Skeletal muscle tissue (tissue), 4 donors: ENCODE data around the gene CYP26A1. TPM values are rescaled to one million over a fixed set of nuclear protein-coding genes. Genes with fewer than 3 reads are reported as not detected.
A peak's percentile ranks its signal among the peaks of the same experiment; 100 is the strongest.

Source experiments
- H3K27ac ChIP-seq: one replicate; pipeline ENCODE4 v1.7.0; 2013; ENCODE audit warnings: mild to moderate bottlenecking, low read depth, low read length, inconsistent platforms
- H3K27me3 ChIP-seq, 3 donors: one replicate each; pipeline ENCODE4 v1.7.0; 2013; ENCODE audit warnings: low read length in 3 of 3; ENCODE audit not compliant: control insufficient read depth in 3 of 3, insufficient read depth in 3 of 3
- H3K36me3 ChIP-seq, 3 donors: one replicate each; pipeline ENCODE4 v1.7.0; 2013; ENCODE audit warnings: low read length in 3 of 3; ENCODE audit not compliant: control insufficient read depth in 3 of 3, insufficient read depth in 3 of 3
- H3K4me1 ChIP-seq, 3 donors: one replicate each; pipeline ENCODE4 v1.7.0; 2013; ENCODE audit warnings: low read length in 3 of 3, mild to moderate bottlenecking in 3 of 3; ENCODE audit not compliant: control insufficient read depth in 3 of 3, insufficient read depth in 3 of 3
- H3K4me3 ChIP-seq, 3 donors: one replicate each; pipeline ENCODE4 v1.7.0; 2013; ENCODE audit warnings: low read length in 3 of 3
- H3K9ac ChIP-seq, 3 donors: one replicate each; pipeline ENCODE4 v1.7.0; 2013; ENCODE audit warnings: low read length in 3 of 3, mild to moderate bottlenecking in 3 of 3, moderate library complexity in 2 of 3, low read depth in 1 of 3
- H3K9me3 ChIP-seq, 3 donors: one replicate each; pipeline ENCODE4 v1.7.0; 2013; ENCODE audit warnings: low read length in 3 of 3; ENCODE audit not compliant: control insufficient read depth in 3 of 3
- total RNA-seq: library from RNA; depleted of rRNA; stranded (reverse); fragments of >200 nt; gene quantifications from one replicate; pipeline ENCODE4 v1.2.3, GENCODE V29; 2014
- donor health status: Osteomylitis.

Gene CYP26A1
- total RNA-seq, 1 donor from 2014 or later = 0.52 TPM

GRCh38 chr10:93071674-93072224 is 1.9 kb upstream of the CYP26A1 start:
- peaks cover 84 to 93% (median 88%) of the 10 kb centered on the region in 3 donors for H3K27me3 ChIP-seq
- no peaks in the 10 kb centered on the region for H3K36me3 ChIP-seq
- H3K4me3 ChIP-seq = peak overlapping the region; percentile 57 to 62 (median 58)
- no peaks in the 10 kb centered on the region for H3K9me3 ChIP-seq
- H3K4me1 ChIP-seq = peaks cover 28 to 43% (median 33%) of the 10 kb centered on the region in 3 donors
- no peak overlapping the region for H3K27ac ChIP-seq
- H3K9ac ChIP-seq = peak overlapping the region in 2 of 3 donors; percentile 48 to 54

GRCh38 chr10:93072225-93072712 is 1.4 kb upstream of the CYP26A1 start:
- Histone ChIP-seq H3K9me3 (no peaks in the 10 kb centered on the region), H3K4me1 (peaks cover 28 to 43% (median 33%) of the 10 kb centered on the region in 3 donors), H3K36me3 (no peaks in the 10 kb centered on the region), H3K27me3 (peaks cover 79 to 92% (median 86%) of the 10 kb centered on the region in 3 donors), H3K4me3 (peak overlapping the region; percentile 57 to 62 (median 58)), H3K9ac (peak overlapping the region in 2 of 3 donors; percentile 48 to 54), H3K27ac (no peak overlapping the region)

- H3K9ac ChIP-seq = peak overlapping the region in 1 of 3 donors; percentile 54
- H3K27me3 ChIP-seq = peaks cover 74 to 89% (median 83%) of the 10 kb centered on the region in 3 donors
- no peaks in the 10 kb centered on the region for H3K36me3 ChIP-seq
- no peak overlapping the region for H3K27ac ChIP-seq
- H3K9me3 ChIP-seq = no peaks in the 10 kb centered on the region
- H3K4me3 ChIP-seq = peak overlapping the region; percentile 57 to 62 (median 58)
- H3K4me1 ChIP-seq = peaks cover 28 to 43% (median 33%) of the 10 kb centered on the region in 3 donors
Measured at GRCh38 chr10:93072713-93073538, 767 bp upstream of the CYP26A1 start.

GRCh38 chr10:93074147-93074596 is 479 bp downstream of the CYP26A1 start:
- Histone ChIP-seq H3K4me3 (peak overlapping the region; percentile 30 to 49 (median 31)), H3K27me3 (peaks cover 62 to 80% (median 75%) of the 10 kb centered on the region in 3 donors), H3K4me1 (peaks cover 27 to 33% (median 28%) of the 10 kb centered on the region in 3 donors), H3K9me3 (no peaks in the 10 kb centered on the region), H3K9ac (no peak overlapping the region), H3K36me3 (no peaks in the 10 kb centered on the region), H3K27ac (no peak overlapping the region)

- Histone ChIP-seq H3K36me3 (no peaks in the 10 kb centered on the region), H3K9ac (no peak overlapping the region), H3K4me1 (peaks cover 27 to 33% (median 28%) of the 10 kb centered on the region in 3 donors), H3K27me3 (peaks cover 59 to 80% (median 79%) of the 10 kb centered on the region in 3 donors), H3K9me3 (no peaks in the 10 kb centered on the region), H3K27ac (no peak overlapping the region), H3K4me3 (peak overlapping the region in 2 of 3 donors; percentile 31 to 35)
Measured at GRCh38 chr10:93074597-93075368, 1.1 kb downstream of the CYP26A1 start.

- Histone ChIP-seq H3K4me1 (peaks cover 27 to 33% (median 28%) of the 10 kb centered on the region in 3 donors), H3K27me3 (peaks cover 57 to 79% (median 73%) of the 10 kb centered on the region in 3 donors), H3K36me3 (no peaks in the 10 kb centered on the region), H3K4me3 (no peak overlapping the region), H3K9ac (no peak overlapping the region), H3K9me3 (no peaks in the 10 kb centered on the region), H3K27ac (no peak overlapping the region)
Measured at GRCh38 chr10:93075369-93076221, 1.9 kb downstream of the CYP26A1 start.

GRCh38 chr10:93076871-93077270 is 3.2 kb downstream of the CYP26A1 start:
- H3K4me3 ChIP-seq = no peak overlapping the region
- H3K36me3 ChIP-seq = no peaks in the 10 kb centered on the region
- H3K4me1 ChIP-seq = peaks cover 24 to 31% (median 25%) of the 10 kb centered on the region in 3 donors
- H3K27me3 ChIP-seq = peaks cover 61 to 82% (median 69%) of the 10 kb centered on the region in 3 donors
- no peaks in the 10 kb centered on the region for H3K9me3 ChIP-seq
- no peak overlapping the region for H3K27ac ChIP-seq
- H3K9ac ChIP-seq = no peak overlapping the region

GRCh38 chr10:93077860-93078337 is 4.2 kb downstream of the CYP26A1 start:
- Histone ChIP-seq H3K9me3 (no peaks in the 10 kb centered on the region), H3K4me3 (no peak overlapping the region), H3K27ac (no peak overlapping the region), H3K36me3 (no peaks in the 10 kb centered on the region), H3K4me1 (peaks cover 14 to 20% (median 17%) of the 10 kb centered on the region in 3 donors), H3K27me3 (peaks cover 51 to 75% (median 60%) of the 10 kb centered on the region in 3 donors), H3K9ac (no peak overlapping the region)
